Measurements from ENCODE around the gene ZNF664.
"Not testable (repeated sequence)": the region's sequence is repeated elsewhere in the genome, so short reads cannot be mapped to it uniquely, and the experiment has no call there.

ZNF664 gene

DNA sequence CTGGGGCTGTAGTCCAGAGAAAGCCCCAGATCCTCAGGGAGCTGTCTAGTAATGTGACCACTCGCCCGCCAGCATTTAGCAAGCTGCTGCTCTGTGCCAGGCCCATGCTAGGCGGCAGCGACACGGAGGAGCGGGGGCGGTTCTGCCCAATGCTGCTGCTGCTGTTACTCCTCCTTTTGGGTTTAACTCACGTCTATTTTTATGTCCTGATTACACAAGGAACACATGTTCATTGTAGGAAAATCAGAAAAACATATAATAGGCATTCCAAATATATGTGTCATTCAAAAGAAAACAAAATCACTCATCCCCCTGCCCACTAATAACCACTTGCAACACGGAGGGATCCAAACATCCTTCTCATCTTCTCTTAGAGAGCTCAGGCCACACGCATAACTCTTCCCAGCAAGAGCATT, 30.8 kb upstream of the ZNF664 start:
- DNase-seq: no peak

DNA sequence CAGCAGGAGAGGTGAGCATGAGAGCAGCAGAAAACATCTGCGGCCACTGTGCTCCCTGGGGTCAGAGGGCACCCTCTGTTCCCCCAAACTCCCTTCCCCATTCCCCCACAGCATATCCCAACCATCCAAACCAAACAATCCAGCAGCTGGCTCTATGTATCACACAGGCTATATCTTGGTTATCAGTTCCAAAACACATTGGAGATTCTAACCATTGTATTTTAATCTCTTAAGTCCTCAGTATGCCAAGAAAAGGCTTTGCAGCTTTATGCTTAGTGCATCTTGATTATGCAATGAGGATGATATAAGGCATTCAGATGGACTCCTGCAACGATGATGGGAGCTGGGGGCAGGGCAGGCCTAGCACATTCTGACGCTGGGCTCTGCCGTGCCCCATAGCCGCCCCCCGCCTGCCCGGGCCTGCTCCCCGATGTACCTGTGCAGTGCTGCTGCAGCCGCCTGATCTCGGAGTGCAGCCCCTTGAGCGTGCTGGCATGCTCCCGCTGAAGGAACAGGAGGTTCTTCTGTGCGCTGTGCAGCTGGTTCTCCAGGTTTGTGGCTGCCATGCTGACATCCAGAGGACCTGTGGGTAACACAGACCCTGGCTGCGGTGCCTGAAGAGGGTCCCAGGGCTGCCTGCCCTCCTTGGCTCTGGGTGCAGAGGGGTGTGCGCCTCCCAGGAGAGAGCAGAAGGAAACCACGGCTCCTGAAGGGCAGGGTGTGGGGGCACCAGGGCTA, 29.9 kb upstream of the ZNF664 start:
- no peak for DNase-seq

DNA sequence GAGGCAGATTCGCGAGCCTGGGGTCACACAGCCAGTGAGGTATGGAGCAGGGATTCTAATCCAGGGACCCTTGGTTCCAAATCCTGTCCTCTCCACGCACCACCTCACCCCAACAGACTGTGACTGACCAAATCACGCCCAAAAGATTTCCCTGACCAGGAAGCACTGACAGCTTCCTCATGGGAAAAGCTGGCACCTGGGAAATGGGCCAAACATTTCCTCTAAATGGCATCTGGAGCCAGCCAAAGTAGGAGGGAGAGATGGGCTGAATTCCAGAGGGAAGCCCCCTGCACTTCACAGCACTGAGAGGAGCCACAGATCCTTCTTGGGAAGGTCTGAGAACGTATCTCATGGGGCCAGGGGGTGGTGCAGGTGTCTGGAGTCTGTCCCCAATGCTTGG, 29.2 kb upstream of the ZNF664 start:
- no peak for DNase-seq

DNA sequence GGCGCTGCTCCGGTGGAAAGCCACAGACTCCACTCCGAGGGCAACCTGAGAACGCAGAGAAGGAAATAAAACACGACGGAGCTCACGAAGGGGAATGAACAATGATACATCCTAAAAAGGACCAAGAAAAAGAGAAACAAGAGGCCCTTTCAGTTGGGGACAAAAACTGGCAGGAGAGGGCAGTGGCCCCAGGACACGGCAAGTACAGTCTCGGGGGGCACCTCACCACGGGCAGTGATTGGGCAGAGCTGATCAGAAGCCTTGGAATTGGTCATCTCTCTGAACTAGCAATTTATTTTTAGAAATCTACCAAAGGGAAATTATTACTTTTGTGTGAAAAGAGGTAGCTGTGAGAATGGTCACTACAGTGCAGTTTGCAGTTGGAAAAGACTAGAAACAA, 28.3 kb upstream of the ZNF664 start:
- DNase-seq: no peak

DNA sequence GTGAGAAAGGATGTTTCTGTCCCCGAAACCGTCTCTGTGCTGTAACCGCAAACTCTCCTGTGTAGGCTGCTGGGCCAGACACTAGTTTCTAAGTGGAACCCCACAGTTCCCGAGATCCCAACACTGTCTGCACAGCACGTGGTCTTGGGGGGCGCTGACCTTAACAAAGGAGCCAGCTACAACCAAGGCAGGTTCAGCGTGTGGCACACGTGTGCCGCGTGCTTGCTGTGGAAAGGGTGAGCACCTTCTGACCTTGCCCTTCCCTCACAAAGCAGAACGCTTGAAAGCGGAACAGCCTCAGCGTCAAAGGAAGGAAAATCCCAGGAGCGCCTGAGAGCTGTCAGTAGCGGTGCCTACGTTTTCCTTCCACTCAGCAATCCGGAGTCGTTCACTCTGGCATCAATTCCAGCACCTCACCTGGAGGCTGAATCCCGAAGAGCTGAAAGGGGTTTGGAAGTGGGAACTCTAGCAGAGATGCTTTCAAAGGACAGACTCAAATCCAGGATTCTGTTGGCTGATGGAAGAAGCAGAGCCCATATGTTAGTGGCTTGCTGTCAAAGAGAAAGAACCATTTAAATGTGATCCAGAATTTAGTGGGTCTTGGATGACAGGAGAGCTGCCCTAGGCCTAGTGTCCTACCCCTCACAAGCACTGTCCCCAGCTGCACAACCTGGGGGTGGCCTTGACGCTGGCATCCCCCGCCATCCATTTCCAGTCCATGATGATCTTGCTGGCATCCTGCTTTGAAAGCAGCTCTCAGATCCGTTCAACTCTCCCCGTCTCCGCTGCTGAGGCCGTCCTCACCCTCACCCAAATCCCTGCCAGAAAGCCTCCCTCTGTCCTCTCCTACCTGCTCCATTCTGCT, 27.5 kb upstream of the ZNF664 start:
- no peak for DNase-seq

DNA sequence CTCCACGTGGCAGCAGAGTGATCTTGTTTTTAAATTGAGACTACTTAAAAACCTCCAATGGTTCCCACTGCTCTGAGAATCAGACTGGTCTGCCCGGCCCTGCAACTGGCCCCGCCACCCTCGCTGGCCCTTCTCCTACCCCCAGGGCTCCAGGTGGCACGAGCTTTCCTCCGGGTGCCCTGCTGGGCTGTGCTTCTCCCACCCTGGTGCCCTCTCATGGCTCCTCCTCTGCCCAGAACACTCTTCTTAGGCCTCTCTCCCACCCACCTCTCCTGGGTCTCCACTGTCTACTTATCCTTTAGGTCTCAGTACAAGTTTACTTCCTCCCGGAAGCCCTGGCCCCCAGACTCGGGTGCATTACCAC, 26.9 kb upstream of the ZNF664 start:
- no peak for DNase-seq

DNA sequence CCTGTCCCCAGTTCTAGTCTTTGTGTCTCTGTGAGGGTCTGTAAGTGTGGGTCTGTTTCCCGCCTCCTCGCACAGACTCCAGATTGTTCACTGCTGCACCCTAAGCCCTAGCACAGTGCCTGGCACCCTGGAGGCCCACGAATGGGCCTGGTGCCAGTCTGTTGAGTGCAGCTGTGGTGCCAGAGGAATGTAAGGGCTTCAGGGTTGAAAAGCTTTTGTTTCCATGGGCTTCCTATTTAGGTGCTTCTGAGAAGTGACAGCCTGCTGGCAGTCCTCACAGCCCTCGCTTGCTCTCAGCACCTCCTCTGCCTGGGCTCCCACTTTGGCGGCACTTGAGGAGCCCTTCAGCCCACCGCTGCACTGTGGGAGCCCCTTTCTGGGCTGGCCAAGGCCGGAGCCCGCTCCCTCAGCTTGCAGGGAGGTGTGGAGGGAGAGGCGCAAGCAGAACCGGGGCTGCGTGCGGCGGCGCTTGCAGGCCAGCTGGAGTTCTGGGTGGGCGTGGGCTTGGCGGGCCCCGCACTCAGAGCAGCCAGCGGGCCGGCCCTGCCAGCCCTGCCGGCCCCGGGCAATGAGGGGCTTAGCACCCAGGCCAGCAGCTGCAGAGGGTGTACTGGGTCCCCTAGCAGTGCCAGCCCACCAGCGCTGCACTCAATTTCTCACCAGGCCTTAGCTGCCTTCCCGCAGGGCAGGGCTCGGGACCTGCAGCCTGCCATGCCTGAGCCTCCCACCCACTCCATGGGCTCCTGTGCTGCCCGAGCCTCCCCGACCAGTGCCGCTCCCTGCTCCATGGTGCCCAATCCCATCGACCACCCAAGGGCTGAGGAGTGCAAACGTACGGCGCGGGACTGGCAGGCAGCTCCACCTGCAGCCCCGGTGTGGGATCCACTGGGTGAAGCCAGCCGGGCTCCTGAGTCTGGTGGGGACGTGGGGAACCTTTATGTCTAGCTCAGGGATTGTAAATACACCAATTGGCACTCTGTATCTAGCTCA, 26.2 kb upstream of the ZNF664 start:
- DNase-seq: not testable (repeated sequence)

DNA sequence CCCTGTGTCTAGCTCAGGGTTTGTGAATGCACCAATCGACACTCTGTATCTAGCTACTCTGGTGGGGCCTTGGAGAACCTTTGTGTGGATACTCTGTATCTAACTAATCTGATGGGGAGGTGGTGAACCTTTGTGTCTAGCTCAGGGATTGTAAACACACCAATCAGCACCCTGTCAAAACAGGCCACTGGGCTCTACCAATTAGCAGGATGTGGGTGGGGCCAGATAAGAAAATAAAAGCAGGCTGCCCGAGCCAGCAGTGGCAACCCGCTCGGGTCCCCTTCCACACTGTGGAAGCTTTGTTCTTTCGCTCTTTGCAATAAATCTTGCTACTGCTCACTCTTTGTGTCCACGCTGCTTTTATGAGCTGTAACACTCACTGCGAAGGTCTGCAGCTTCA, 25.5 kb upstream of the ZNF664 start:
- not testable (repeated sequence) for DNase-seq

DNA sequence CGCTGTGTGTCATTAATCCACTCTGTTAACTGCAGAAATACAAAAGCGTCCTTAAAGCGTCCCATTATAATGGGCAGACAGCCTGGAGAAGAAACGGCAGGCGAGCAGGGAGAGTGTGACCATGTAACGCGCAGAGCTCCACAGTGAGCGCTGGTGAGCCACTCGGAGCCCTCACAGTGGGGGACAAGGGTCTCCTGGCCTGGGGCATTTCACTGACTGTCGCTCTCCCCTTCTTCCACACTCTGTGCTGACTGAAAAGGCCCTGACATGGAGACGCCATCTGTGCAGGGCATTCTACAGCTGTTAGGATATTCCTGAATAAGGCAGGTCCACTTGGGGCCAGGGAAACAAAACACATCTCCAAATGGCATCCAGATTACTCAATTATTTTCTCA, 24.6 kb upstream of the ZNF664 start:
- DNase-seq: peak; percentile 42

DNA sequence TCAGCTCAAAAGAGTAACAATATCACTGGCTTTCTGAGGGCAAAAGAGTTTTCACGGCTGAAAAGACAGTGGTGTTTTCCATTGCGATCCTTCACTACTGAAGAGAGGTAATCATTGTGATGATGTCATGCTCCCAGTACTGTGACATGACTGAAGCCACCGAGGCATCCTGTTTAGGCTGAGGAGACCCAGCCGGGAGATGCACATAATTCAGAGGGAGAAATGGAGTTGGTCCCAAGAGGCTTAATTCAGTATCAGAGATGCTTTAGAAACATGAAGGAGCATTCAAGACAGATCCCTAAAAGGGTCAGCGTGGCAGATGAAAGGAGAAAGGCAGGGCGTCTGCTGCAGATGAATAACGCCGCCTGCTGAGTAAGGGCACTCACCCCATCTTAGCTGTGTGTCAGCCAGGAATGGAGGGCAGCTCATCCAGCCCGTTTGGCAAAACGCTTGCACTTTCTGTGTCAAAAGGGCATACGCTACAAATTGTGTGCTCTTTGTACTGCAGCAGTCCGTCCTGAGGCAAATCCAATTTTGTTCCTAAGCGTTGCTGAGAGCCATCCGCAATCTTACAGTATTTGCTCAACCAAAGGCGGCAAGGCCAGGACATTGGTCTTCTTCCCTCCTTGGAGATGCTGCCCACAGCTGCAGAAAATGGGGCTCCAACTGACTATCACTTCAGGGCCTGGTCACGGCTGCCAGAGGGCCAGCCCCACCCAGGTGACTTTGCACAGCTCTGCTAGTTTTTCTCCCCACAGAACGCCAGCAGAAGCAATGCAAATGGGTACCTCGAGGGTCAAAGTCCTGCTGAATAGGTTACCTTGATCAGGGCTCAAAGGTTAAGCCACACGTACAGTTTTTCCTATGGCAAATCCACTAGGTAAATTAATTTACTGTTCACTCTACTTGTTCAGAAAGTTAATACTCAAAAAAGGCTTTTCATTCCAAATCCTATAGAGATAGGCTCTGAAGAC, 23.9 kb upstream of the ZNF664 start:
- peak; percentile 41 for DNase-seq

DNA sequence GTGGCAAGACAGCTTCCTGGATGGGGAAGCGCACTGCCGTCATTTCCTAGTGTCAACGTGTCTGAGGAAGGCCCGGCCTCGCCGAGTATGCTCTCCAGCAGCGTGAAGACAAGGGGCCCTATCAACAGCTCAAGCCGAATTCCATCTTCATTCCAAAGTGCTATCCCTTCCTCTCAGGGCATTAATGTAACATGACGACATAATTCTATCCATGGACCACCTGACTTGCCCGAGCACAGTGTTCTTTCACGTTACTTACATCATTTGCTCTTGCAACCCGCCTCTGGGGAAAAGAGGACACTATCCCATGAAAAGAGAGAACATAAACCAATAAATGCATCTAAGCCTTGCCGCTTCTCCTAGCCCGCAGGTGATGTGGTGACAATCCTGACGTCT, 23.2 kb upstream of the ZNF664 start:
- DNase-seq: no peak

DNA sequence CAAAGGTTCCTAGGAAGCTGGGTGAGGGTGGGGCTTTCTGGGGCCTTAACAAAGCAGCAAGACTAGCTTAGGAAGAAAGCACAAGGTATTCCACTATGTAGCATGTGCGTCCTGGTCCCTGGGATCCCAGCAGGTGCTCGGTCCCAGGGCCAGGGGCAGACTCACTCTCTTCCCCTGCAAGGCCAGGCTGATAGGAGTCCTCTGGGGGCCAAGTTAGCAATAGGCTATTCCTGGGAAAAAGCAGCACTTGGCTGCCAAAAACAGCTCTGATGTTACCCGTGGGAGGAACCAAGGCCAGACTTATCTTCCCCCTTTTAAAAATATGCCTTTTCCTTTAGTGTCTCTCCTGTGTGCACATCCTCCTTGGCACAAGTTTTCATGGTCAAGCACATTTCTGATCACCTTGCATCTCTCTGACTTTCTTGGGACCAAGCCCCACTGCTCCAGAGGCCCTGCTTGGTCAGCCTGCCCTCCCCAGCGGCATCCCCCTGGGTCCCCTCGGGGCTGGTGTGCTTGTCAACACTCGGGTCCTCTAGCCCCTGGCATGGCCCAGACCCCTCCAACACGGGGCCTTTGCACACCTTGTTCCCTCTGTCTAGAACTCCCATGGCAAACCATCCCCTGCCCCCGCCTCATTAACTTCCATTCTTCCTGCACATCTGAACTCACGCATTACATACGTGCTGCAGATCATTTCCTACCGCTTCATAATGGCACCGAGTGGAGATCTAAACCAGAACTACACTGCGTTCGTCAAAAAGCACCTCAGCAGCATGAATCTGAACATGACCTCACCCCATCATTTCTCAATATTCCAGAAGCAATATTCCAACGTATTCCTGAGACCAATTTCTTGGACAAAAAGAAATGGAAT, 22.3 kb upstream of the ZNF664 start:
- DNase-seq: no peak

DNA sequence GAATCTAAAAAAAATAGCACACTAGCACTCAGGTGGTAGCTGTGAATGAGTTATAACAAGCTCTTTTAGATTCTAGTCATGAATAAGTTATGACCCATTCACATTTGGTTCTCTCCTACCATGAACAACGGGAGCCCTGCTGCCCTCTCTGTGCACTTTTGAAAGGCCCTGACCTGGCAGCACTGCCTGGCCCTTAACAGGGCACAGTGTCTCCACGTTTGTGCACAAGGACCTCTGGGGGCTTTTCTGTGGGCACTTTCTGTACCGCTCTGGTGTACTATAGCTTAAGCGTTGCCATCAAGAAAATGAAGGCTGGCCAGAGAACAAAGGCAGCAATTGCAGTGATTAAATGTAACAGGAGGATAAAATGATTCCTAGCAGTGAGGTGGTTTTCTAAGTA, 21.5 kb upstream of the ZNF664 start:
- DNase-seq: no peak

DNA sequence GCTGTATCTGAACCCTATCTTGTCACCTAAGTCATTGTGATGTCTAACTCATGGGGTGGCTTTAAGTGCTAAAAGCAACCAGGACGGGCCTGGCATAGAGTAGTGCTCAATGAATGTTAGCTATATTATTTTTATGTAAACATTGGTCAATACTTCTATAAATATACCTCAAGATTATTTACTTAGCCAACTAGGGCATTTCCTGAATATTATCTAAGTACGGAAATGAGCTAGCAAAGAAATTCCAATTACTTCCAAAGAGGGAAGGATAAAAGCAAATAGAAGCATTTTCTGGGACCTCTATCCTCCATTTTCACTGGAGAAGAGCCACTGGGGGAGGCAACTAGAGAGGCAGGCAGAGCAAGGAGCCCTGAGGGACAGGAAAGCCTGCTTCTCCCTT, 21.0 kb upstream of the ZNF664 start:
- DNase-seq: no peak

DNA sequence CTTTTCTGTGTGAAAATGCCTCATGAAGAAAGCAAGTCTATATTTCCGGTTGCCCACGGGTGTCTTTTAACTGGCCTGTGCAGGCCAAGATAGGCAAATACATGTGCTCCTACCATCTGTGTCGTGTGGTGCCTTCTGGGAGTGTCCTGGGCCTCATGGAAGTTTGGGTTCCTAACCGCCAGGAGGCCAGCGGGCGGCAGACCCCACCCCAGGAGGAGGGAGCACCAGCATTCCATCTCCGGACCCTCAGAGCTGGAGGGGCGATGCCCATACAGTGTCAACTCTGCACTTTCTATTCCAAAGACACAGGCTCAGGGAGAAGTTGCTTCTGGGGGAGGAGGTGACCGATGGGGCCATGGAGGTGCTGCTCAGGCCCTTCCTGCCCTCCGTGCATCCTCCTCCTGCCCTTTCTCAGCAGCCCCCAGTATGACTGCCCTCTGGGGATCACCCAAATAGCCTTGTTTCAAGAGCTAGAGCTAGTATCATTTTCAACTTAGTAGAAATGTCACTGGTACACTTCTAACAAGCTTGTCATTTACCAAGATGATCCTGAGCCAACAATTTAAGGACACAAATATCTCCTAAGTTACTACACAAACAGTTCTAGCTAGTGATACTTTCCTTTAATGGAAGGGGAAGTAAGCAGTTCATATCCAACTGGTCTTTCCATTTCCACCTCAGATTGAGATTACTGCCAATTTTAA, 18.2 kb upstream of the ZNF664 start:
- no peak for DNase-seq

DNA sequence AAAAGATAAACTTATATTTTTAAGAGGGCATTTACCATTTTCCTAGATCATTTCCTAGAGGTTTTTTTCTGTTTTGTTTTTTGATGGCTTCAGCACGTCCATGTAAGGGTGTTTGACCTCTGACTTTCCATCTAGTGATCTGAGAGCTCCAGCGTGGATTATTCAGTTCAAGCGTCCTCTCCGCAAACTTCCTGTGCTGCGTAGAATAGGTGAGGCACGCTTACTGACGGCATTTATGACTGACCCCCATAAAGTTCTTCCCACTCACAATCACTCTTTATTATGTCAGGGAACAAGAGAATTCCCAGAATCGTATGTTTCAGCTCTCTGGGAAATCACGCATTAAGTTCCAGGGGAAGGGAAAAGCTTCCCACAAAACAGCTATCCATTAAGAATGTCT, 16.8 kb upstream of the ZNF664 start:
- no peak for DNase-seq

DNA sequence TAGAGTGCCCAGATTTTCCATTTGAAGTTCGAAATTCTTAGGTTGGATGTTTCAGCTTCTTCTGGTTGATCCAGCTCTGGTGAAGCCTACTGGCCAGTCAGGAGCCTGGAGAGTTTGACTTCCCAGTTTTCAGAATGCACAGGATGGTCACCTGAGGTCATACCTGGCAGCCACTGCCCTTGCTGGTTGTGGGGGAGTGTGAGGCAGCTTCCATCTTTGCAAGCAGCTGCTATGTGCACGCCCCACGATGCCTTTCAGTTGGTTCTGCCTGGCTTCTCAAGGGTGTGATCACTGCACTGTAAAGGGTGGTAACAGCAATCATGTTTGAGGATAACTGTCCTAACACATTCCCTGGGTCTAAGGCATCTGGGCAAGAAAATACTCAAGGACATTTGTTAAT, 15.8 kb upstream of the ZNF664 start:
- no peak for DNase-seq

DNA sequence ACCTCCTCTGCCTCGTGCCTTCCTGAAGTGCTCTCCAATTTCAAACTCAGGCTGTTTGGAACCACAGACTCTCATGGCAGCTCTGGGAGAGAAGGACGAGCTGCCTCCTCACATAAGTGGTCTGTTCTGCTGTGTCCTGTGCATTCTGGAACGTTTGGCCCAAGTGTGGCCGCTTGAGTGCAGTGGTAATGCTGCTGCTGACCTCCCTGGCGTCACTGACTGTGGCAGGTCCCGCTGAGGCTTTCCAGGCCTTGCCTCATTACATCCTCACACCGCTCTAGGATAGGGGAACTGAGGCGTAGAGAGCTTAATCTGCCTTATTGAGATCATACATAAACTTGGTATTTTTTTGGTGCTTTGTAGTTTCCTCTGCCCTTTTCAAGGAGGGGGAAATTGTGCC, 14.6 kb upstream of the ZNF664 start:
- no peak for DNase-seq

DNA sequence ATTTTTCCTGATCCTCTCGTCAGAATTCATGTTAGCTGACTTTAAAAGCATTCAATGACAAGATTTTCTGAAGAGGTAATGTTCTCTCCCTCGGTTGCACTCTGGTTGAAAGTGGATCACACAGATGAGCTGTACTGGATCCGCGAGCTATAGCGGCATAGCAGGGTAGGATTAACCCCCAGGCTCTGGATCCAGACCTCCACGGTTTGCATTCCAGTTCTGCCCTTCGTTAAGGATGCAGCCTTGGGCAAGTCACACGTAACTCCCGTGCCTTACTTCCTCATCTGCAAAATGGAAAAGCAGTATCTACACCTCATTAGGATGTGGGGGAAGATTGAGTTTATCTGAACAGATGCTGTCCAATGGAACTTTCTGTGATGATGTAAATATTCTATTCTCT, 14.1 kb upstream of the ZNF664 start:
- no peak for DNase-seq

DNA sequence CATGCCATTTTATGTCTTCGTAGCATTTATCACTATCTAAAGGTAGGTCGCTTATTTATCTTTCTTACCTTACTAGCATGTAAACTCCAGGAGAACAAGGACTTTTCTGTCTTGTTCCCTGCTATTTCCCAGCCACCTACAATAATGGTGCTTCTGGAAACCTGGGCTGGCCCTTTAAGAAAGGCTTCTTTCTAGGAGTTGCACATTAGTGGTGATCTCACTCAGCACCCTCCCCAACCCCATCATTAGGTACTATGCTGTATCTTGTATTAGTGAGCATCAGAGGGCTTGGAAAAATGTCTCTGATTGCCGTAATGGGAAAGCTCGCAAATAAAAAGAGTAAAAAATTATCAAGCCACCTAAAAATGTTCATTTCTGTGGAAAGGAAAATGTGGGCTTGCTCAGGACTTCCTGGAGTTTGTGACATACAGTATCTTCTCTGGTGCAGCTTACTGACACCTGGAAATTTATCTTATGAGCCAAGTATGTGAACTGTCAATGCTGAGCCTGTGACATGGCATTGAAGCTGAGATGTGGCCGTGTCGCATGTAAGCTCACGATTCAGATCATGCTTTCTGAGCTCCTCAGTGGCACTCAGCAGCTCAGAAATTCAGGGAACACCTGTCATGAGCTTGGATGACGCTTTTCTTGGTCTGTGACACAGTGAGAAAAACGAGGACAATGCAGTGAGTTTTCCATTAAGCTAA, 12.8 kb upstream of the ZNF664 start:
- no peak for DNase-seq
